Left cardiac atrium (tissue), 4 donors: Measurements from ENCODE around the gene NCKAP5. TPM values are rescaled to one million over a fixed set of nuclear protein-coding genes. Genes with fewer than 3 reads are reported as not detected.

ENCODE experiments used
- ATAC-seq, 2 donors: fragments of 200-7000 bp; cut with Tn5 transposase; one replicate each; pipeline ENCODE4 v1.9.1; 2020; ENCODE audit warnings: mild to moderate bottlenecking in 2 of 2, moderate library complexity in 2 of 2
- DNase-seq: peaks from one replicate; pipeline ENCODE4 v3.0.0-alpha.2; 2020
- intact Hi-C, 2 donors: fragments of 100-400 bp; cut with DNase I; formaldehyde crosslinking; loops; one replicate each; pipeline versions ENCODE4 v1.14.1 to v1.15.1; 2022 to 2023
- total RNA-seq, 2 donors: library from RNA; stranded (reverse); fragmentation: NEBNext Ultra II Directional; extraction: Animal tissue kit (Norgen Biotek cat#: 25700); gene quantifications; one replicate each; pipeline ENCODE4 v1.2.1, GENCODE V29; 2021
- donor health status: DM: no; HTN: yes; CAD: no.
- donor health status: DM: no; HTN: yes; CAD: no; lungs with severe emphysema.
- donor health status: DM: yes; HTN: yes; CAD: no.
- donor health status: Dilated cardiomyopathy.

The NCKAP5 gene
- total RNA-seq, 2 donors from 2014 or later = 5.8 to 6.2 TPM

DNA sequence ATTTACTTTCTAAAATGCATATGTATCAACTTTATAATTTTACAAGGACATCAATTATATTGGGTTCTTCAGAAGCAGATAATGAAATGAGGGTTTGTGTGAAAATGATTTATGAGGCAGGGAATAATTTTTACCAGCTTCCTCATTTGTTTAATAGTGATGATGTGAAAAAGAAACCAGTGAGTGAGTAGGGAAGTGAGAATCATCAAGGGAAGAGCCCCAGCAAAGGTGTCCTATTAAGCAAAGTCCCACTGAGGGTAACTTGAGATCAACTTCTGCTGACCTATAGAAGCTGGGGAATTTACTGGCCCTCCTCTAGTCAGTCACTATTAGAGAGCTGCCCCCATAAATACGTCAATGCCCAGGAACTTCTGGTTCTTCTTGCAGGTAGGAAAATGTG is 631.5 kb downstream of the NCKAP5 start:
- no peak for DNase-seq
- intact Hi-C loops = no loop called here
- no peak for ATAC-seq

DNA sequence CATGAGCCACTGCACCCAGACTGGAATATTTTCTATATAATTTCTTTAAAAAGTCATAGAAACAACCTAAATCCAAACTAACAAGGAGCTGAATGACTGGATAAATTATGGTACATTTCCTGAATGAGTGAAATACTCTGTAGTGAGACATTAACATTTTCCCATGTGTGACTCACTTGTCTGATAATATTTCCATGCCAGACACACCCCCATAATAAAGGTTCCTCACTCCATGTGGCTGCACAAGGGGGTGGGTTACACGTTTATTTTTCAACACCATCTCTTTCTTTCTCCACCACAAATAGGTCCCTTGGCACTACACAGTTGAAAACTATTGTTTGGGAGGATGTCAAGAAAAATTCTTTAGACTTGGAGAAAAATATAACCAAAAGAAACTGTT is 632.0 kb downstream of the NCKAP5 start:
- intact Hi-C loops = no loop called here
- ATAC-seq (no peak), DNase-seq (no peak)

DNA sequence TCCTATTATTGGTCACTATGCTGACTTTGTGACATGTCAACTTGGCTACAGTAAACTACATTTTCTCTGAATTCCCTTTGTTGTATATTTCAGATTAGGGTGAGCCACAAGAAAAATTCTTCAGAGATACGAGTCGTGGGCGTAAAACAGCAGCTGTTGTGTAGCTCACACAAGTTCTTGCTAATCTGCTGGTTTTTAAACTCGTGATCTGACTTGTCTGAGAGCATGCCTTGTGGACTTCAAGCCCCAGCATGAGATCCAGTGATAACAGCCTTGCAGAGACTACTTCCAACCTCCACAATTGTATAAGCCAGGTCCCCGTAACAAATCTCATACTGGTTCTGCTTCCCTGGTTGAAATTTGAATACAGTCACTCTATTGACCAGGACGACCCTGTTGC is 638.5 kb downstream of the NCKAP5 start:
- no peak for DNase-seq
- intact Hi-C loops = no loop called here
- no peak for ATAC-seq

DNA sequence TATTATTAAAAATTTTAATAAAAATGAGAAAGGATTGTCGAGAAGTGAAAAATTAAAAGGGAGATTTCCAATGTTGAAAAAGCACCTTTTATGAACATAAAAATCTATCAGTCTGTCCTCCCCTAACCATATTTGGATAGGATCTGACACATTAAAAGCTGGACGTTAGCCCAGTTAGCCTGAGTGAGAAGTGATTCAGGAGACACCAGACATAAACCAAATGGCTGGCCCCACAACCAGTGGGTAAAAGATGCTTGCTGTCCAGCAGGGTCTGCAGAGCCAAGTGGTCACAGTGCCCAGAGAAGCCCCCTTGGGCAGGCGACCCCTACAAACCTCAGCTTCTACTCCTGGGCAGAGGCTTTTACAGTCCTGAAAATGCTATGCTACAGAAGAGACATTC is 644.5 kb downstream of the NCKAP5 start:
- ATAC-seq = peak; percentile 59 to 86

DNA sequence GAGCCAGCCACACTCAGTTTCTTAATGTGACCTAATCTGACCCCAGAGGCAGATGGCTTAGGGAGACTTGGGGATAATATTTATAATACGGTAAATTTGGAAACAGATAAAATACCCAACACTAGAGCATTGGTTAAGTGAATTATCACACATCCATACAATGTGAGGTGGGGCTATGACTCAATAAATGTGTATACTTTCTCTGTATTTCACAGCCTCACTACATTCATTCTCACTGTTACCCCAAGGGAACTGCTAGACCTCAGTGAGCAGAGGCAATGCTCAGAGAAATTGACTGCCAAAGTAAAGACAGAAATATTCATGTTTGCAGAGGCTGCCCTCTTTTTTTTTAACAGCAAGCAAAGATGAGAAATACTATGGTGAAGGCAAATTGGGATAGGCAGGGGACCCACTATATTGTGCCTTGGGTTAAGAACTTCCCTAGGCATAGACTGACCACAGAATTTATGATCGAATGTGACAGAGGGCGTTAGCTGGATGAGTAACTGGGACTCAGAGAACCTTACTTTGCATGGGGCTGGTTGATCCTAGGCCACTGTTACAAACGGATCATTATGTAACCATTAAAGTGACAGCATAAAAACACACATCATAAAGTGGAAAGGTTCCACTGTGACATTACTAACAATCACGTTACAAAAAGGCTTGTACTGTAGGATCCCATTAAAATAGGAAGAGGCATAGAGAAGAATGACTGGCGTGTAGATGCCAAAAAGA is 652.3 kb downstream of the NCKAP5 start:
- DNase-seq (no peak), ATAC-seq (peak in 1 of 2 donors; percentile 19)
- intact Hi-C loops = no loop called here

More for the DNA sequence above, 644.5 kb downstream of the NCKAP5 start:
- intact Hi-C loops = no loop called here
- DNase-seq = no peak

DNA sequence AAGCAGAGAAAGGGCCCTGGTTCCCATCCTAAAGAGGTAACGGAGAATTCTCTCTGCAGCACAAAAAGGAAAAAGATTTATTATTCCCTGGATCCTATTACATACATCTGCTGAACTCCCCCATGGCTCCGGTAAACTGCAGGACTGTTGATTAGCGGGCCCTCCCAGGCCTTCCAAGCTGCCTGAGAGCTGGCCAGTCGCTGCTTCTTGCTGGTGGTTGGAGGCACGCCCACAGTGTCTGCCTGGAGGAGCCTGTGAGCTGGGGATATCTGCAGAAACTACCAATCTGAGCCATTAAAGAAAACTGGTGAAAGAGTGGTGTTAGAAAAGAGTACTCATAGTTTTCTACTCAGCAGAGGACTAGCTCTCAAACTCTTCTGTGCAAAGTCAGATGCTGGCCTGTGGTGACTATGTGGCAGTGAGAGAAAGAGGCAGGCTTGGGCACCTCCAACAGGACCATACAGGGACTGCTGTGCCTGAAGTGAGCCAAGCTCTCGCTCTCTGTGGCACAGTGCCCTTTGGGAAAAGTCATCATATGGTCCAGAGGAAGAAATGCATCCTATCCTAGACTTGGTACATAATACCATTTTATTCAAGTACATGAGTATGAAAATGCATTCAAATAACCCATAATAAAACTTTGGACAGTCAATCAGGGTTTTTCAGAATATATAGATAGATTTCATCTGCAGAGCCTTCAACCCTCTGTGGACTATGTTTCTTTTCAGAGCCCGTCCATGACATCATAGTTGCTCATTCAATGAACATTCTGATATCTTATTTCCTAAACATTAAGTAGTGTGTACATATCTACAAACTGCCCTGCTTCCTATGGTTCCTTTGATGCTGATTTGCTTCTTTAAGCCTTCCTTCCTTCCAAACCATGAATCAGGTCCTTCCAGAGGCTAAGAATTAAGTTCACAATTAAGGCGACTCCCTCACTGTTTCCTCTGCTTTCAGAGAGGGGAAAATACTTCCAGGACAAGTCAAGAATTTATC is 656.2 kb downstream of the NCKAP5 start:
- intact Hi-C loops = no loop called here
- ATAC-seq (peak; percentile 50 to 79), DNase-seq (peak; percentile 21)

DNA sequence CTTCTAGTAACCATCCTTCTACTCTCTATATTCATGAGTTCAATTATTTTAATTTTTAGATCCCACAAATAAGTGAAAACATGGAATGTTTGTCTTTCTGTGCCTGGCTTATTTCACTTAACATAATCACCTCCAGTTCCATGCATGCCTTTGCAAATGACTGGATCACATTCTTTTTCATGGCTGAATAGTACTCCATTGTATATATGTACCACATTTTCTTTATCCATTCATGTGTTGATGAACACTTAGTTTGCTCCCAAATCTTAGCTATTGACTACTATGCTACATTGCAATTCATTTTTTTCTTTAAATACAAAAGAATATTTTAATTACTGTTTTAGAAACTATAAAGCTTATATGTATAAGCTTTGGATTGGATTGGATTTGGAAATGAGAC is 657.8 kb downstream of the NCKAP5 start:
- DNase-seq = no peak
- no peak for ATAC-seq
- intact Hi-C loops = no loop called here

DNA sequence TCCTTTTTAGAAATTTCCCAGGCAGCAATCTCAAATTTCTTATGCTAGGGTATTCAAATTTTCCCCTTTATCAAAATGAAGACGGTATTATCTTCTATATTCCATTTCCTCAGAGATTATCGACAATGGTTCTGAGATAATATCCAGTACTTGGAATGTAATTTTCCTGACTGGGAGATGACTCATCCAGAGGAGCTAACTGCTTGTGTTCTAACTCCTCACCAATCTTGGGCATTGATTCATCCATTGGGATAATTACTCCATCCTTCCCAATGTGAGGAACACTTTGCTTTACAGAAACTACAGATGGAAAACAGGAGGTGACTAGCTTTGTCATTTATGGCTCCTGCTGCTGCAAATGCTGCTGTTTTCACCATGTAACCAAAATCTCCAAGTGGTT is 658.8 kb downstream of the NCKAP5 start:
- no peak for DNase-seq
- ATAC-seq = no peak
- intact Hi-C loops = no loop called here

DNA sequence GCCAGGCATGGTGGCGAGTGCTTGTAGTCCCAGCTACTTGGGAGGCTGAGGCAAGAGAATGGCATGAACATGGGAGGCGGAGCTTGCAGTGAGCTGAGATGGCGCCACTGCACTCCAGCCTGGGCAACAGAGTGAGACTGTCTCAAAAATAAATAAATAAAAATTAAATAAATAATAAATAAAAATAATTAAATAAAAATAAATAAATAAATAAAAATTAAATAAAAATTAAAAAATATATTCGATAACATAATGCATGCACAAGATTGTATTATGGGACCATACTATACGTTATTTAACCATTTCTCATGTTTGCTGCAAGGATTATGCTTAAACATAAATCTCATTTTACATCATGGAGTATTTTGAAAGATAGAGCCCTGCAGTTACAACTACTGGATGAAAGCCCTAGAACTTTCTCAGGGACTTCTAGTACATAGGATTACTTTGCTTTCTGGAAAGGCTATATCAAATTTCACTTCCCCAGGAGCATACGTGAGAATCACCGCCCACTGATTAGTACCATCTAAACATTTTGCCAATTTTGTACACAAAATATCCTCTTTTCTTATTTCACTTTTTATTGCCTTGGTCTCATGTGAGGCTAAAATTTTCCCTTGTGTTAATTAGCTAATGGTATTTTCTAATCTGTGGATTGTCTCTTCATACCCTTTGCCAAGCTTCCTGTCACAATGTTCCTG is 664.0 kb downstream of the NCKAP5 start:
- intact Hi-C loops = no loop called here
- DNase-seq (no peak), ATAC-seq (no peak)

DNA sequence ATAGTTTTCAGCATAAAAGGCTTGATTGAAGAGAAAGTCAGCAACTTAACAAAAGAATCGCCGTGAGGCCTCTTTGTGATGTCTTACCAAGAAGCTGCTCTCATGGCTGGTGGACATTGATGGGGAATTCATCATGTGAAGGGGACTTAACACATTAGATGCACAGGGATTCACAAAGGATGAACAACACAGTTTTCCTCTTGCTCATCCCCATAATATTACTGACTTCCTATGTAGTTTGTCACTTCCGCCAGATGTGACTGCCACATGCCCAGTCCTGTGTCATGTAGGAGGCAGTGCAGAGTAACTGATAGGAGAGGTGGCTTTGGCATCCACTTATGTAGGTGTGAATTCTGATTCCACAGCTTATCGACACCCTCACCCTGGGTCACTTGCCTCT is 665.6 kb downstream of the NCKAP5 start:
- intact Hi-C loops = no loop called here
- no peak for DNase-seq
- no peak for ATAC-seq

DNA sequence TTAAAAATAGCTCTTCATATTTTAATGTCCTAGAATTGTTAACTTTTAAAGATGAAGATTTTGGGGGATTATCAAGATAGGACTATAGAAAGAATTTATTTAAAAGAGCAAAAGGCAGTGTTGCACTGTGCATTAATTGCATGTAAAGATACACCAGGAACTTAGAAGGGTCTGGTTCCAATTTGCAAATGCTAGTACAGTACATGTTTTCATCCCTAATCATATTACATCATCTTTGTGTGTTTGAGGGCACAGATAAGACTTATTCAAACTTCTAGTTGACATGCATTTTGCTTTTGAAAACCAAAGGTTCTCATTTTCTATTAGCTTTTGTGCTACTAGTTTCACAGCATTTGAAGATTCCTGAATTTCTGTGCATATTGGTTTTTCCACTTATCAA is 666.6 kb downstream of the NCKAP5 start:
- ATAC-seq (no peak), DNase-seq (no peak)
- intact Hi-C loops = no loop called here

DNA sequence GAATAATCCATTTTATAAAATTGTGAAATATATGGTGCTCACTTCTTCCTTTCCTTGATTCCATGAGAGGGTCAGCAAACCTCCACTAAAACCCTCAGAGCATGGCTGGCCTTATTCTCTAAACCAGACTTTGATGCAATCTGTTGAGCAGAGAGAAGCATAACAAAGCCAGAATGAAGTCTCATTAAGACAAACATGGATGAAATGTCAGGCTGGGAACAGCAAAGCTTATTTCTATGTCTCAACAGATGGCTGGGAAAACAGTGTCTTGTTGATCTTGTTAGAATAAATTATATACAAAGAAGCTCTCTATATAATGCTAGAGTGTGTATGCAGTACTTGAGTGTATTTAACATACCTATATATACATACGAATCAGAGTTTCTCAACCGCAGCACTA is 671.2 kb downstream of the NCKAP5 start:
- ATAC-seq (no peak), DNase-seq (no peak)
- intact Hi-C loops = no loop called here

DNA sequence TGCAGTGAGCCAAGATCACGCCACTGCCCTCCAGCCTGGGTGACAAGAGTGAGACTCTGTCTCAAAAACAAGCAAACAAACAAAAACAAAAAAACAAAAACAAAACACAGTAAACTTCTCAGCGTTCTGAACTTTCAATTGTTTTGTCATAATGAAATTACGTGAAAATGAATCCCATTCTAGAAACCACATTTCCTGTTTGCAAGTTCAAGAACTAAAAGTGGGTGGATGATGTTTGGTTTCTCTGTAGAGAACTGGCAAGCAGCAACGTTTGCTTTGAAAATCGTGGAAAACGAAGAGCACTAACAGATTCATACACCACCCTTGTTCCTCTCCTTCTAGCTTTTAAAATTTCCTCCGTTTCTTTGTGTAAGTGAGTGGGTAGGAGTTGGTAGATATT is 672.2 kb downstream of the NCKAP5 start:
- DNase-seq = no peak
- intact Hi-C loops = no loop called here
- no peak for ATAC-seq

DNA sequence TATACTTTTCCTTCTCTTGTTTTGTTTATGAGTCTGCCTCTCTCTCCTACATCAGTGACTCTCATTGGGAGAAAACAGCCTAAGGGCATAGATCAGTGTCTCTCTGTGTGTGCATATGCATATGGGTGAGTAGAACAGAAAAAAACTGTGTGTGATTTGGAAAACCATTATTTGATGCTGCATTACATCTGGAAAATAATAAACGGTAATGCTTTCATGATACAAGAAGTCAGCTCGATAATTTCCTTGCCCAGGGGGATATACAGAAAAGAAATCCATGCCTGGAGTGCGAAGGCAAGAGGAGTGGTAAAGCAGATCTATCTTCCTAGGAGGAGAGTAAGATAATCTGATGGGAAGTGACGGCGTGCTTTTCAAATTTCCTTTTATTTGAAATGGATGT is 676.8 kb downstream of the NCKAP5 start:
- DNase-seq (no peak), ATAC-seq (no peak)
- intact Hi-C loops = no loop called here

DNA sequence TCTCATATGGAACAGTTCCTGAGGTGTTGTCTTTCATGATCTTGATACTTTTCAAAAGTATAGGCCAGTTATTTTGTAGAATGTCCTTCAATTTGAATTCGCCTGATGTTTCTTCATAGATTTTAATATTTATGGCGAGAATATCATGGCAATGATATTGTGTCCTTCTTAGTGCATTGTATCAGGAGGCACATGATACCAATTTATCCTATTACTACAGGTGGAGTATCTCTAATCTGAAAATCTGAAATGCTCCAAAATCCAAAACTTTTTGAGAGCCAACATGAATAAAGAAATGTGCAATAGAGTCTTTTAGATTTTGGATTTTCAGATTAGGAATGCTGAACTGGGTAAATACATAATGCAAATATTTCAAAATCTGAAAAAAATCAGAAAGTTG is 681.7 kb downstream of the NCKAP5 start:
- ATAC-seq = no peak
- intact Hi-C loops = no loop called here
- DNase-seq = no peak

DNA sequence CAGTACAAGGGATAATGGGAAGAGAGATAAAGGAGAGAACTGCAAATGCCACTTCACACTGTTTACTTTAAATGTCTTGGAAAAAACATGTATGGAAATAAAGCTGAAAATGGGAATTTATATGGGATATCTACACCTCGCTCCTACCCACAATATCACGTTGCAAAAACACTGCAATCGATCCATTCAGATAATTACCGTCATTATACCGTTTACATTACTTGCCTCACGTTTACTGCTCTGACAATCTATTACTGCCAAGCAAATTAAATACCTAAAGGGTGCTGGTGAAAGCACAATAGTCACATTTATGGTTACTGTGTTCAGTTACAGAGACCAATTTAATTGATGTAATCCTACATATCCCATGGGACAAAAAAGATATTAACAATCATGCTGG is 683.6 kb downstream of the NCKAP5 start:
- intact Hi-C loops = no loop called here
- no peak for DNase-seq
- no peak for ATAC-seq

DNA sequence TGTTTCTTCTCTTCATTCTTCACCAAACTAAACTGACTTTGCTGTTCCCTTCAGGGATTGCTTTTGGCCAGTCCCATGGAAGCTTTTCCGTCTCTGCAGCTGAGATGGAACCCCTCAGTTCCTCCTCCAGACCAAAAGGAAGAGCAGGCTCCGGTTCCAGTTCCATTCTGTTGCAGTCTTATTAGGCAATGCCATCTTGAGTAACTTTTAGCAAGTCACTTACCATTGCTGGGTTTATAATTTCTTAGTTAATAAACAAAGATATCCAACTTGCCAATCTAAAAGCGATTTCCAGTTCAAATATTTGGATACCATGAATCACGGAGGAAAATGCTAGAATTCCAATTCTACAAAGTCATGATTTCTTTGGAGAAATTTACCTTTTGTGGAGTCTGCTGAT is 684.0 kb downstream of the NCKAP5 start:
- DNase-seq = no peak
- intact Hi-C loops = no loop called here

DNA sequence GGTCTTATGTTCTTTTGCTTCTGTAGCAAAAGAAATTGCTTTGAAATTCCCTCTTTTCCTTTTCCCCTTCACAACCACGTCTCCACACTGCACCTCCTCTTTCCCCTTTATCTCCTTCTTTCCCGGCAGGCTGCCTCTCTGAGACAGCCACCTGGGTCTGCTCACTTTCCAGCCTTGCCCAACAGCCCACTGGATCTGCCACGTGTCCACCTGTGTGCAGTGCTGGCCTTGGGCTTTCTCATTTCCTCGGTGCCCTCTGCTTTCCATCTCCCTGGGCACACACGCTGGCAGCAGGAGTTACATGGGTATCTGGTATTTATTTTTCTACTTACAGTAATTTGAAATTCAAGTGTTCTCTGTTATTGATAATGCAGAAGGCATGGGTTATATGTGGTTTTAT is 684.8 kb downstream of the NCKAP5 start:
- DNase-seq (no peak), ATAC-seq (no peak)
- intact Hi-C loops = no loop called here

More for the DNA sequence above, 684.0 kb downstream of the NCKAP5 start:
- ATAC-seq = no peak

DNA sequence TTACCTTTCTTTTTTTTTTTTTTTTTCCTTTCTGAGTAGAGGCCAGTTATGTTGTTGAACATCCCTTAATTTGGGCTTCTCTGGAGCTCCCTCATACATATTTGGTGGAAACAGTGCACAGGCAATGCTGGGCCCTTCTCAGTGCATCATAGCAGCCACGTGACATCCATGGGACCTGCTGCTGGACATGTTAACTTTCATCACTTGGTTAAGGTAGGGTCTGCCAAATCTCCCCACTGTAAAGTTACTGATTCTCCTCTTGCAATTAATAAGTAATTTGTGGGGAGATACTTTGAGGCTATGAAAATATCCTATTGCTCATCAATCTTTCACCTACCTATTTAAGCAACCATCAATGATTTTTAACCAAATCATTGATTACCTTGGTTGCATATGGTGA is 686.7 kb downstream of the NCKAP5 start:
- ATAC-seq (no peak), DNase-seq (no peak)
- intact Hi-C loops = no loop called here

DNA sequence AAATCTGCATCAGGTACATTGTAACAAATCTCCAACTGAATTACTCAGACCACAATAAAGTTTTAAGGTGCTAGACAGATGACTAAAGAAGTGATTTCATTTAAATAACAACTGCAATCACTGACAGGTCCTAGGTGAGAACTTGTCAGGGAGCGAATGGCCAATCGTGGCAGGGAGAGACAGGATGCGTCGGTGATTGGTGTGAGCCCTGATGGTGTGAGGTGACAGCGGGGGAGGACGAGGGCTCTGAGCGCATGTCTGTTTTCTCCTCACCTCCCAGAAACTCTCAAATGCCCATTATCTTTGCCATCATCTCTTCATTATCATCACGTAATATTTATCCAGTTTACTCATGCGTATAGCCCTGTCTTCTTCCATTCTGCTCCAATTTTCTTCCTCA is 690.3 kb downstream of the NCKAP5 start:
- intact Hi-C loops = no loop called here
- DNase-seq = no peak
- ATAC-seq = no peak
